Uterus (tissue), 4 donors: ENCODE data around the gene FGFRL1. TPM values are rescaled to one million over a fixed set of nuclear protein-coding genes. Genes with fewer than 3 reads are reported as not detected.

Source experiments
- DNase-seq, 2 donors: peaks; one replicate each; pipeline ENCODE4 v3.0.0-alpha.2; 2019 to 2020
- H3K27ac ChIP-seq, 2 donors: fragments of 200-600 bp; sonication (generic); 1 replicate in 1 of 2; 2 replicates in 1 of 2; pipeline ENCODE4 v1.5.1; 2016 to 2018
- H3K27me3 ChIP-seq, 2 donors: fragments of 200-600 bp; sonication (generic); one replicate each; pipeline ENCODE4 v1.5.1; 2018 to 2019; ENCODE audit warnings: control low read depth in 1 of 2
- H3K36me3 ChIP-seq, 2 donors: fragments of 200-600 bp; sonication (generic); one replicate each; pipeline ENCODE4 v1.5.1; 2019; ENCODE audit warnings: control low read depth in 1 of 2
- H3K4me1 ChIP-seq, 2 donors: fragments of 200-600 bp; sonication (generic); one replicate each; pipeline ENCODE4 v1.5.1; 2018 to 2019; ENCODE audit warnings: control low read depth in 1 of 2
- H3K4me3 ChIP-seq, 2 donors: fragments of 200-600 bp; sonication (generic); 1 replicate in 1 of 2; 2 replicates in 1 of 2; pipeline ENCODE4 v1.5.1; 2018 to 2019; ENCODE audit warnings: mild to moderate bottlenecking in 1 of 2
- H3K9me3 ChIP-seq, 2 donors: fragments of 200-600 bp; sonication (generic); one replicate each; pipeline ENCODE4 v1.5.1; 2019; ENCODE audit warnings: control low read depth in 1 of 2
- CTCF ChIP-seq, 4 experiments: fragments of 200-600 bp in 2 of 4; fragments of 450-650 bp in 2 of 4; sonication (generic) in 2 of 4; IDR thresholded peaks; one replicate each; pipeline ENCODE4 v1.5.1; 2016 to 2019; ENCODE audit warnings: antibody characterized with exemption in 4 of 4, mild to moderate bottlenecking in 2 of 4, moderate library complexity in 1 of 4
- POLR2A ChIP-seq, 2 donors: fragments of 450-650 bp; IDR thresholded peaks; one replicate each; pipeline ENCODE4 v1.6.1; 2016; ENCODE audit warnings: antibody characterized with exemption in 2 of 2, mild to moderate bottlenecking in 1 of 2, moderate library complexity in 1 of 2
- intact Hi-C: fragments of 100-400 bp; cut with DNase I; formaldehyde crosslinking; loops from one replicate; pipeline ENCODE4 v1.15.1; 2023; ENCODE audit warnings: low total_unique reads
- total RNA-seq, 4 donors: library from RNA; depleted of rRNA in 3 of 4; stranded (reverse); fragments of >200 nt in 3 of 4; gene quantifications; one replicate each; pipeline versions ENCODE4 v1.1.0 to v1.2.4, GENCODE V29; 2014 to 2023
- donor health status: DM: yes; HTN: yes; CAD: no.

Gene FGFRL1
- total RNA-seq, 4 donors from 2014 or later = 2.8 to 24.8 (median 13.9) TPM

- H3K9me3 ChIP-seq = no peaks in the 10 kb centered on the region
- TF ChIP-seq POLR2A (IDR thresholded peaks at IDR 0.05) (no peak), CTCF (IDR thresholded peaks at IDR 0.05) (no peak)
- H3K27me3 ChIP-seq = no peaks in the 10 kb centered on the region
- H3K4me3 ChIP-seq = no peak overlapping the region
- no peaks in the 10 kb centered on the region for H3K36me3 ChIP-seq
- intact Hi-C loops = no loop called here
- H3K27ac ChIP-seq = no peak overlapping the region
- H3K4me1 ChIP-seq = peaks cover 0 to 14% of the 10 kb centered on the region in 2 donors
- no peak for DNase-seq
Measured at GRCh38 chr4:1014291-1015167, 3.1 kb downstream of the FGFRL1 start.

GRCh38 chr4:1015179-1015578 lies 3.8 kb downstream of the FGFRL1 start:
- H3K9me3 ChIP-seq = no peaks in the 10 kb centered on the region
- TF ChIP-seq POLR2A (IDR thresholded peaks at IDR 0.05) (no peak), CTCF (IDR thresholded peaks at IDR 0.05) (no peak)
- intact Hi-C loops = no loop called here
- no peaks in the 10 kb centered on the region for H3K27me3 ChIP-seq
- no peak overlapping the region for H3K27ac ChIP-seq
- no peak overlapping the region for H3K4me3 ChIP-seq
- H3K4me1 ChIP-seq = peaks cover 0 to 14% of the 10 kb centered on the region in 2 donors
- H3K36me3 ChIP-seq = no peaks in the 10 kb centered on the region
- DNase-seq = no peak

- DNase-seq = no peak
- intact Hi-C loops = no loop called here
- peaks cover 0 to 12% of the 10 kb centered on the region in 2 donors for H3K4me1 ChIP-seq
- no peak overlapping the region for H3K27ac ChIP-seq
- H3K9me3 ChIP-seq = no peaks in the 10 kb centered on the region
- TF ChIP-seq POLR2A (IDR thresholded peaks at IDR 0.05) (no peak), CTCF (IDR thresholded peaks at IDR 0.05) (no peak)
- no peaks in the 10 kb centered on the region for H3K27me3 ChIP-seq
- H3K4me3 ChIP-seq = no peak overlapping the region
- no peaks in the 10 kb centered on the region for H3K36me3 ChIP-seq
Measured at GRCh38 chr4:1015746-1016145, 4.3 kb downstream of the FGFRL1 start.

- Histone ChIP-seq H3K27ac (no peak overlapping the region), H3K9me3 (no peaks in the 10 kb centered on the region), H3K4me3 (no peak overlapping the region), H3K4me1 (peaks cover 0 to 4% of the 10 kb centered on the region in 2 donors), H3K27me3 (no peaks in the 10 kb centered on the region), H3K36me3 (no peaks in the 10 kb centered on the region)
- TF ChIP-seq CTCF (IDR thresholded peaks at IDR 0.05) (no peak), POLR2A (IDR thresholded peaks at IDR 0.05) (no peak)
- intact Hi-C loops = no loop called here
- DNase-seq = no peak
Measured at GRCh38 chr4:1017211-1017610, 5.8 kb downstream of the FGFRL1 start.

GRCh38 chr4:1017706-1018105 lies 6.3 kb downstream of the FGFRL1 start:
- no peak for TF ChIP-seq CTCF (IDR thresholded peaks at IDR 0.05)
- no peak for TF ChIP-seq POLR2A (IDR thresholded peaks at IDR 0.05)
- DNase-seq = no peak
- Histone ChIP-seq H3K9me3 (no peaks in the 10 kb centered on the region), H3K36me3 (no peaks in the 10 kb centered on the region), H3K27ac (no peak overlapping the region), H3K27me3 (no peaks in the 10 kb centered on the region), H3K4me1 (no peaks in the 10 kb centered on the region), H3K4me3 (no peak overlapping the region)
- intact Hi-C loops = no loop called here
